HG03354 (cell line): Measurements from ENCODE around the gene INTS3.

Experiments used
- ATAC-seq: cut with Tn5 transposase; IDR thresholded peaks from one replicate; pipeline ENCODE4 v1.9.1; 2021; ENCODE audit warnings: mild to moderate bottlenecking; ENCODE audit not compliant: unreplicated experiment, poor library complexity, severe bottlenecking

The INTS3 gene, protein sequence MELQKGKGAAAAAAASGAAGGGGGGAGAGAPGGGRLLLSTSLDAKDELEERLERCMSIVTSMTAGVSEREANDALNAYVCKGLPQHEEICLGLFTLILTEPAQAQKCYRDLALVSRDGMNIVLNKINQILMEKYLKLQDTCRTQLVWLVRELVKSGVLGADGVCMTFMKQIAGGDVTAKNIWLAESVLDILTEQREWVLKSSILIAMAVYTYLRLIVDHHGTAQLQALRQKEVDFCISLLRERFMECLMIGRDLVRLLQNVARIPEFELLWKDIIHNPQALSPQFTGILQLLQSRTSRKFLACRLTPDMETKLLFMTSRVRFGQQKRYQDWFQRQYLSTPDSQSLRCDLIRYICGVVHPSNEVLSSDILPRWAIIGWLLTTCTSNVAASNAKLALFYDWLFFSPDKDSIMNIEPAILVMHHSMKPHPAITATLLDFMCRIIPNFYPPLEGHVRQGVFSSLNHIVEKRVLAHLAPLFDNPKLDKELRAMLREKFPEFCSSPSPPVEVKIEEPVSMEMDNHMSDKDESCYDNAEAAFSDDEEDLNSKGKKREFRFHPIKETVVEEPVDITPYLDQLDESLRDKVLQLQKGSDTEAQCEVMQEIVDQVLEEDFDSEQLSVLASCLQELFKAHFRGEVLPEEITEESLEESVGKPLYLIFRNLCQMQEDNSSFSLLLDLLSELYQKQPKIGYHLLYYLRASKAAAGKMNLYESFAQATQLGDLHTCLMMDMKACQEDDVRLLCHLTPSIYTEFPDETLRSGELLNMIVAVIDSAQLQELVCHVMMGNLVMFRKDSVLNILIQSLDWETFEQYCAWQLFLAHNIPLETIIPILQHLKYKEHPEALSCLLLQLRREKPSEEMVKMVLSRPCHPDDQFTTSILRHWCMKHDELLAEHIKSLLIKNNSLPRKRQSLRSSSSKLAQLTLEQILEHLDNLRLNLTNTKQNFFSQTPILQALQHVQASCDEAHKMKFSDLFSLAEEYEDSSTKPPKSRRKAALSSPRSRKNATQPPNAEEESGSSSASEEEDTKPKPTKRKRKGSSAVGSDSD

DNA sequence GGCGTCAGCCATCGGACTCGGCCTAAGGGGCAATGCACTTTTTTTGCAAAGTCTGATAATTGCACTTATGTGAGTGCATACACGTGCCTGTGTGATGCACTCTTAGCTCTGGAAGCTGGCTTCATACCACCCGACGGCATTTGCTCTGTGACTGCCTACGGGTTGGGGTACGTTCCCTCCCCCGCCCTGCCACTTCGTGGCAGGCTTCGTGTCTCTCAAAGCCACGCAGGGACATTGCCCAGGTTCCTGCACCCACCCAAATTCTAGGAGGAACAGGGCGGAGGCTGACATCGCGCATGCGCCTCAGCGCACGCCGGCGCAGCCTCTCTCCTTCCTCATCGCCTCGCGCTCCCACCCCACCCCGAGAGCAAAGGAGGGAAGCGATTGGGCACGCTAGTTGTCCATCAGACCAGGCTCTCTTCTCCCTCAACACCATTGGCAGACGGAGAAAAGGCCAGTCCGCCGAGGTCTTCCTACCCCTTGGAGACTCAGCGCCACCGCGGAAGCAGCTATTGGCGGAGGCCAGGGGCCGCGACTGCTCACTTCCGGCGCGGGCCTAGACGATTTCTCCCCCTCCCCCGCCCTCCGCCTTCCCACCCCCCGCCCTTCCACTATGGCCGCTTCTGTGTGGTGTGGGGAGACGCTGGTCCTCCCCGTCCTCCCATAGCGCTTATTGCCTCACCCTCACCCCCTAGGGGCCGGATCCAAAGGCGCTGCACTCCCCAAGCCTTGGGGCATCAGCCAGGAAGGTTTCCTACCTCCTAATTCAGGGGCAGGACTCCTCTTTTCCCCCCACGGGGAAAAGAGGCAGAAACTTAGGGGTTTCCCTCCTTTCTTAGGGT, at the start of gene INTS3:
Gene INTS3, plus strand, starts transcription at position 588 of the 842 bp plus-strand sequence. CDS start 585 bp downstream, outside the sequence.
- peak; percentile 97 for ATAC-seq

DNA sequence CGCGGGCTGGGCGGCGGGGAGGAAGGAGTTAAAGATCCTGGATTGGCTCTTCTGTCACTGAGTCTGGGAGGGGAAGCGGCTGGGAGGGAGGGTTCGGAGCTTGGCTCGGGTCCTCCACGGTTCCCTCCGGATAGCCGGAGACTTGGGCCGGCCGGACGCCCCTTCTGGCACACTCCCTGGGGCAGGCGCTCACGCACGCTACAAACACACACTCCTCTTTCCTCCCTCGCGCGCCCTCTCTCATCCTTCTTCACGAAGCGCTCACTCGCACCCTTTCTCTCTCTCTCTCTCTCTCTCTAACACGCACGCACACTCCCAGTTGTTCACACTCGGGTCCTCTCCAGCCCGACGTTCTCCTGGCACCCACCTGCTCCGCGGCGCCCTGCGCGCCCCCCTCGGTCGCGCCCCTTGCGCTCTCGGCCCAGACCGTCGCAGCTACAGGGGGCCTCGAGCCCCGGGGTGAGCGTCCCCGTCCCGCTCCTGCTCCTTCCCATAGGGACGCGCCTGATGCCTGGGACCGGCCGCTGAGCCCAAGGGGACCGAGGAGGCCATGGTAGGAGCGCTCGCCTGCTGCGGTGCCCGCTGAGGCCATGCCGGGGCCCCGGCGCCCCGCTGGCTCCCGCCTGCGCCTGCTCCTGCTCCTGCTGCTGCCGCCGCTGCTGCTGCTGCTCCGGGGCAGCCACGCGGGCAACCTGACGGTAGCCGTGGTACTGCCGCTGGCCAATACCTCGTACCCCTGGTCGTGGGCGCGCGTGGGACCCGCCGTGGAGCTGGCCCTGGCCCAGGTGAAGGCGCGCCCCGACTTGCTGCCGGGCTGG, 49.1 kb upstream of the INTS3 start, which contains the start of gene NPR1:
Gene NPR1, plus strand, starts transcription at position 170 of the 818 bp plus-strand sequence. Its CDS starts 421 bp downstream, at position 591.
- ATAC-seq, result peak; percentile 18

DNA sequence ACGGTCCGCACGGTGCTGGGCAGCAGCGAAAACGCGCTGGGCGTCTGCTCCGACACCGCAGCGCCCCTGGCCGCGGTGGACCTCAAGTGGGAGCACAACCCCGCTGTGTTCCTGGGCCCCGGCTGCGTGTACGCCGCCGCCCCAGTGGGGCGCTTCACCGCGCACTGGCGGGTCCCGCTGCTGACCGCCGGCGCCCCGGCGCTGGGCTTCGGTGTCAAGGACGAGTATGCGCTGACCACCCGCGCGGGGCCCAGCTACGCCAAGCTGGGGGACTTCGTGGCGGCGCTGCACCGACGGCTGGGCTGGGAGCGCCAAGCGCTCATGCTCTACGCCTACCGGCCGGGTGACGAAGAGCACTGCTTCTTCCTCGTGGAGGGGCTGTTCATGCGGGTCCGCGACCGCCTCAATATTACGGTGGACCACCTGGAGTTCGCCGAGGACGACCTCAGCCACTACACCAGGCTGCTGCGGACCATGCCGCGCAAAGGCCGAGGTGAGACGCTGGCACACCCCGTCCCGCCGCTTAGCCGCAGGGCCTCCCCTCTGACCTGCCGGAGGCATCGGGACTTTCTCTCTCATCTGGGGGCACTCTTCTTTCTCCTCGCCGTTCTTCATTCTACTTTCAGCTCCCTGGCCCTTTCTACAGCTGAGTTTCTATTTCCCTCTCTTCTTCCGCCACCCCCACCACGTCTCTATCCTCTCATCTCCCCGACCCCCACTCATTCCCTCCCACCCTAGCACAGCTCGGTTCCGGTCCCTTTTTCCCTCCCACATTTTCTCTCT, 48.3 kb upstream of the INTS3 start:
- ATAC-seq, result peak; percentile 47

DNA sequence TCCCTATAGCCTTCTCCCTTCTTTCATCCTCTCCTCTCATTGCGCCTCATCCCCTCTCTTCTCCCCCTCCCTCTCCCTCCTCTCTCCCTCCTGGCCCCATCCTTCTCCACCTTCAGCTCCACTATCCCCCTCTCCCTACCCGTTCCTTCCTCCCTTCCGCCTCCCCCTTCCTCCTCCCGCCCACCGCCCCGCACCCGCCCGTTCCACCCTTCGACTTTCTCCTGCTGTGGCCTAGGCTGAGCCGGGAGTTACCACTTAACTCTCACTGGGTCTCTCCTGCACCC, 47.8 kb upstream of the INTS3 start:
- ATAC-seq, result no peak

DNA sequence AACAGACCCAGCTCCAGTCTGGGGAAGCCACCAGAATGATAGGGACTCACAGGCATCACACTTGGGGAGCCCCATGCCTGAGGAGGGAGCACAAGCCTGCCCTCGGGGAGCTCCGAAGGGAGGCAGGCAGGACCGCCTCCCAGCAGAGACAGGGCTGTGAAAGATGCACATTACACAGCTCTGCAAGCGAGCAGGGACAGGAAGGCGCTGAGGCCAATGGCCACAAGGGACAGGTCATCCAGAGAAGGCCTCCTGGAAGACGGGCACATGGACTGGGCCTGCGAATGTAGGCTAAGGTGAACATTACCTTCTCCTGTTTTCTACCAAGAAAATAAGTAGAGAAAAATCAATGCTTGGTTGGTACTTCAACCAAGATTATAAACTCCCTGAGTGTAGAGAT, 45.1 kb upstream of the INTS3 start:
- no peak for ATAC-seq

DNA sequence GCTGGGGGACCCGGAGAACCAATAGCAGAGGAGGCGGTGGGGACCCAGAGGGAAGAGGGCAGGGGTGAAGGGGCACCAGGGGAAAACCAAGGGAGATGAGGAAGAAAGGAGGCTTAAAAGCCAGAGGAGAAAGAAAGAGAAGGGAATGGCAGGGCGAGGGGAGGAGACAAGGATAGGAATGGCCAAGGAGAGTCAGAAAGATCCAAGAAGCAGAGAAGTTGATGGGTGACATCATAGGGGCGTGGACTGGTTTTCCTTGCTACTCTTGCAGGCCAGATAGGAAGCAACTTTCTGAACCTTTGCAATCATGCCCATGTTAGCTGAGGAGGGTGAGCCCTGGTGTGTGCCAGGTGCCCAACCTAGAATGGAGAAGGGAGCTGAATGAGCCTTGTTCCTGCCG, 44.0 kb upstream of the INTS3 start:
- ATAC-seq, result no peak

DNA sequence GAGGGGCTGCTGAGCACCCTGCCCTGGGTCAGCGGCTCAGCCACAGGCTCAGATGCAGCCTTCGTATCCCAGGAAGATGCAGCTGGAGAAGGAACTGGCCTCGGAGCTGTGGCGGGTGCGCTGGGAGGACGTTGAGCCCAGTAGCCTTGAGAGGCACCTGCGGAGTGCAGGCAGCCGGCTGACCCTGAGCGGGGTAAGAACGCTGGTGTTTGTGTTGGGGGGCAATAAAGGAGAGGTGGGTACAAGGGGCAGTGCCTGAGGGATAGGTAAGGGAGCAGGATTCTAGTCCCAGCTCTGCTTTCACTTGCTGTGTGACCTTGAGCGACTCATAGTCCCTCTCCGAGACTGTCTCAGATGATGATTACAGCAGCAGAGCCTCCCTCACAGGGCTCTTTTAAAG, 43.0 kb upstream of the INTS3 start:
- no peak for ATAC-seq

DNA sequence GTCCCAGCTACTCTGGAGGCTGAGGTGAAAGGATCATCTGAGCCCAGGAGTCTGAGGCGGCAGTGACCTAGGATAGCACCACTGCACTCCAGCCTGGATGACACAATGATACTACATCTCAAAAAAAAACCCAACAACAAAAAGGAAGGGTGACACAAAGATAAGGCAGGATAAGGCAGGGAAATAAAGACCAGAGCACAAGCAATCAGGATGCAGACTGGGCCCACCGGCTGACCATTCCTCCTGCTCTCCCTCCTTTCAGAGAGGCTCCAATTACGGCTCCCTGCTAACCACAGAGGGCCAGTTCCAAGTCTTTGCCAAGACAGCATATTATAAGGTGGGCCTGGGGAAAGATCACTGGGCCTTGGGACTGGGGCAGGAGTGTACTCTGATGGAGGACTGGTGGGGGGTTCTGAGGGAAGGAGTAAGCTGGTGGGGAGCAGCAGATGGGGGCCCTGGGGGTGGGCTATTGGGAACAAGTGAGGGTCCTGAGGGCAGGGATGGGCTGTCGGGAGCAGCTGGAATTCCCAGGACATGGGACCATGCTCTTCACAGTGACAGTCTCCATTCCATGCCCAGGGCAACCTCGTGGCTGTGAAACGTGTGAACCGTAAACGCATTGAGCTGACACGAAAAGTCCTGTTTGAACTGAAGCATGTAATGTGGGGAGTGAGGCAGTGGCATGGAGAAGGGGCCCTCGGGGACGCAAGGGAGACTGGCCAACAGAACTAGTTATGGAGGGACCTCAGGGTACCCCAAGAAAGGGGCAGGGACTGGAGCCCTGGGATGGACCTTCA, 42.1 kb upstream of the INTS3 start:
- no peak for ATAC-seq

DNA sequence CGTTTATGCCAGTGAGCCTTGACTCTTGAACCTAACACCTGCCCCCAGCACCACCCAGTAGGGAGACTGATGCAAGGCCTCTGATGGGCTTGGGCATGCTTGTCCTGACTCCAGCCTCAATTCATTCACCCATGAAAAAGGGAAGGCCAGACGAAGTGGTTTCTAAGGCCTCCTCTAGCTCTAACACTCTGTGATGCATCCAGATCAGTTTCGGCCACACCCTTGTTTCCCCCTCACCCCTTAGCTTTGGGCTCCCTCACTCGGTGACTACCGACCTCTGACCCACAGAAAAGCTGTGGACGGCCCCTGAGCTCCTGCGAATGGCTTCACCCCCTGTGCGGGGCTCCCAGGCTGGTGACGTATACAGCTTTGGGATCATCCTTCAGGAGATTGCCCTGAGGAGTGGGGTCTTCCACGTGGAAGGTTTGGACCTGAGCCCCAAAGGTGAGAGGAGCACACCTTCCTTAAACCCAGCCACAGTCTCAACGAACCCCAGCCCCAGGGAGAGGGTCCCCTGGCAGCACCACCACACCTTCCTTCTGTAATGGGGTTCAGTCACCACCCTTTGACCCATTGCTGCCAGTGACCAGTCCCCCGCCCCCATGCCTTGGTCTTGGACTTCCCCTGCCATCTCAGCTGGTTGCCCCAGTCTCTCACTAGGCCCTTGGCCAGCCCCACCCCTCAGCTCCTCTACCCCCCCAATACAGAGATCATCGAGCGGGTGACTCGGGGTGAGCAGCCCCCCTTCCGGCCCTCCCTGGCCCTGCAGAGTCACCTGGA, 40.3 kb upstream of the INTS3 start:
- no peak for ATAC-seq

DNA sequence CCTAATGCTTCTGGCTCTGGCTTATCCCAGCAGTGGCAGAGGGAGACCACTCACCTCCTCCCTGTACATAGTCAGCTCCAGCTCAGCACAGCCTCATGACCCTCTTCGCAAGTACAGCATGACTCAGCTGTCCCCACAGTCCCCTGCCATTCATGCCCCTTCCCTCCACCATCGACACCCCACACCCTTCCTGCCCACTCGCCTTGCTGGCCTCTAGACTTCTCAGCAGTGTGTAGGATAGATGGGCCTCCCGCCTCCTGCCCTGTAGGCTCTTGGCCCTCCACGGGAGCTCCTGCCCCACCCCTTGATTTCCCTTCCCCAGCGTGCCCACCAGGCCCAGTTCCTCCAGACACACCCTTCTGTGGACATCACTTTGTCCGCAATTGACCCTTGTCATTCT, 39.6 kb upstream of the INTS3 start:
- no peak for ATAC-seq

DNA sequence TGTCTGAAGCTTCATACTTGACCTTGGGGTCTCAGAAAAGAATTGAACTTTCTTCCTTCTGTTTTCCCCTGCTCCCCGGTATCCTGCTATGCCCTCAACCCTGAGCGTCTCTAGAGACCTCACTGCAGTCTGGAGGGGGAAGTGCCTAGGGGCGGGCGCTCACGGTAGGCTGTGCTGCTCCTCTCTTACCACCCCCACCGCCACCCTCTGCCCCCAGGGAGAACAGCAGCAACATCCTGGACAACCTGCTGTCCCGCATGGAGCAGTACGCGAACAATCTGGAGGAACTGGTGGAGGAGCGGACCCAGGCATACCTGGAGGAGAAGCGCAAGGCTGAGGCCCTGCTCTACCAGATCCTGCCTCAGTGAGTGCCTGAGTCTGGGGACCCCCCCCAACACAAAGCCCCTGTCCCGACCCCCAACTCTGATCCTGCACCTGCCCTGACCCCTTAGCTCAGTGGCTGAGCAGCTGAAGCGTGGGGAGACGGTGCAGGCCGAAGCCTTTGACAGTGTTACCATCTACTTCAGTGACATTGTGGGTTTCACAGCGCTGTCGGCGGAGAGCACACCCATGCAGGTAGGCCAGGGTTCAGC, 39.0 kb upstream of the INTS3 start:
- no peak for ATAC-seq

DNA sequence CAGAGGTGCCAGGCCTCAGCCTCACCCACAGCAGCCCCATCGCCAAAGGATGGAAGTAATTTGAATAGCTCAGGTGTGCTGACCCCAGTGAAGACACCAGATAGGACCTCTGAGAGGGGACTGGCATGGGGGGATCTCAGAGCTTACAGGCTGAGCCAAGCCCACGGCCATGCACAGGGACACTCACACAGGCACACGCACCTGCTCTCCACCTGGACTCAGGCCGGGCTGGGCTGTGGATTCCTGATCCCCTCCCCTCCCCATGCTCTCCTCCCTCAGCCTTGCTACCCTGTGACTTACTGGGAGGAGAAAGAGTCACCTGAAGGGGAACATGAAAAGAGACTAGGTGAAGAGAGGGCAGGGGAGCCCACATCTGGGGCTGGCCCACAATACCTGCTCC, 34.4 kb upstream of the INTS3 start:
- no peak for ATAC-seq

DNA sequence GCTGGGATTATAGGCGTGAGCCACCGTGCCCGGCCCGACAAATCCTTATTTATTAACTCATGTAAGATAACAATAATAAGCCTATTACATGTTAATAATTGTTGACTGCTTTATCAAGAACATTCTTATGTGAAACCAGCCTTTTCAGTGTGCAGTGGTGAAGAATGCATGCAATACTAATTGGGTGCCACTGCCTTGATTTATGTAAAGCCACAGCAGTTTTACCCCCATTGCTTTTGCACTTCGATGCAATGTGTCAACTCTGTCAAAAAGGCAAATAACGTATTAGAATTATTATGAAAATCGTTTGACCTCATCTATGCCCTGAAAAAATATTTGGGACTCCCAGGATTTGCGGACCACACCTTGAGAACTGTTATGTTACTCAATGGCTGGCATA, 31.1 kb upstream of the INTS3 start:
- ATAC-seq, result no peak

DNA sequence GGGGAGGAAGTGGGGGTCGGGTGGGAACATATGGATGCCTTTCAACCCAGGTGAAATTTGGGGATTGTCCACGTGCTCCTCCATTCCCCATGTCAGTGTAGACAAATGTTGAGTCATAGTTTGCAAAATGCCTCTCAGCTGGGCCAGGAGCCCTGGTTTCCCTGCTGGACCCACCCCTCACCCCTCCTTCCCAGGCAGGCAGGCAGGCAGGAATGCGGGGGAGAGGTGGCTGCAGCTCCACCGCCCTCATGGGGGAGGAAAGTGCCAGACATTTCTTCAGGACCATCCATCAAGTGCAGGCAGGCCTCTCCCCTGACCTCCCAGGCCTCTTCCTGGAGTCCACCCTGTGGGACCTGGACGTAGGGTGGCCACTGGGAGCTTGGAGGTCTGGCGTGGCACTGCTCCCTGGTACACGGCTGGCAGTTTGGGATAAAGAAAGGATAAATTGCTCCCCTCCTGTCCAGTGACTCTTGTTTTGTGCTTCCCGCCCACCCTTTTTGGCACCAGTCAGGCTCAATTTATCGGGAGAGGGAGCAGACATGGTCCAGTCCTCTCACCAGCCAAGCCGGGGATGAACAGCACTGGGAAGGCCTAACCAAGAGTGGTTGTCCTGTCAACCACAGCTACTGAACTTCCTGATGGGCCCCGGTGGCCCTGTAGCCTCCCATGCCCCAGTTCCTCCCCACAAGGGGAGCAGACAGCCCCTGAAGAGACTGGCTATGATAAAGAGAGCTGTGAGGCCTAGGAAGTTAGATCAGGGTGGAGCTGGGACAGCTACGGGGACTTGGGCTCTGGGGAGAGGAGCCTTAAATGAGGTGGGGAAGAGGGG, 30.4 kb upstream of the INTS3 start:
- no peak for ATAC-seq

DNA sequence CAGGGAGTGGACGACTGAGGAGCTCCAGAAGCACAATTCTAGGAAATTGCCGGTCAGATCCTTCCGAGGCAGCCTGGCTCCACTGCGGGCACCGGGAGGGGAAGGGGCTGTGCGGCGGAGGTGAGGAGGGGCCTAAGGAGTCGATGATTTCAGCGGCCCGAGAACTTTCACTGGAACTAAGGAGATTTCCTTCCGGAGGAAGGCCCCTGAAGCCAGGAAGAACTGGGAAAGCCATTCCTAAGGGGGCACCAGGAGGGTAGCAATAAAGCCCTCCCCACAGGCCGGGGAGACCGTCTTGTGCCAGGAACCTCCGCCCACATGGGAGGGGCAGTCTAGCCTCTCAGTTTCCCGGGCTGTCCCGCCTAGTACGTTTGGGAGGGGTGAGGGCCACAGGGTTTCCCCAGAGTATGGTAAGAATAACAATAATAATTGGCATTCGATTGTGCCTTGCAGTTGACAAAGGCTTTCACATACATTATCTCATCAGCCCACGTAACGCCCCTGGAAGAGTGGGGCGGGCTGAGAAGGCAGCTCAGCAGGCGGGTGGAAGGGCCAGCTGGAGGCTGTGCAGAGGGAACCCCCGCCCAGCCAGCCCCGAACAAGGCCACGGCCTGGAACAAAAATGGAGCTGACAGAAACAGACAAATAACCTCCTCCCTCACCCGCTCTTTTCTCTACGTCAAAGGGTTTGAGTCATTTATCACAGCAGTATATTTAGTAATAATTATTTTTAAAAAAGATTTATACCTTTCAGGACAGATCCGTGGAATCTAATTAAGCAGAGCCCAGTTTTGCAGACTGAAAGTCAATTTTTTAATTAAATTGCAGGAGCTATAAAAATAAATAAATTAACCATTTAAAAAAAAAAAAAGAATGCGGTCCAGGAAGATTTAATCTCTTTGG, 29.6 kb upstream of the INTS3 start:
- no peak for ATAC-seq
